GM12878 (cell line): ENCODE measurements around the gene HIBCH.
"Not testable (repeated sequence)": the region's sequence is repeated elsewhere in the genome, so short reads cannot be mapped to it uniquely, and the experiment has no call there.

ENCODE experiments used
- BRCA1 ChIP-seq: IDR thresholded peaks from 2 replicates; pipeline ENCODE4 v1.6.1; 2011; ENCODE audit warnings: low read depth, low read length, improper control_type of control experiment
- EP300 ChIP-seq, 2 experiments: fragments of 150-350 bp in 1 of 2; IDR thresholded peaks; 2 replicates each; pipeline ENCODE4 v1.6.1; 2011 to 2012; ENCODE audit warnings: low read depth in 2 of 2, low read length in 2 of 2, borderline replicate concordance in 1 of 2, improper control_type of control experiment in 1 of 2, inconsistent platforms in 1 of 2; ENCODE audit not compliant: control insufficient read depth in 1 of 2
- MTA3 ChIP-seq: IDR thresholded peaks from 2 replicates; pipeline ENCODE4 v1.6.1; 2012; ENCODE audit warnings: low read length, inconsistent platforms, borderline replicate concordance
- NBN ChIP-seq: fragments of 450-650 bp; IDR thresholded peaks from 2 replicates; pipeline ENCODE4 v1.6.1; 2016
- POLR2A ChIP-seq: IDR thresholded peaks from 2 replicates; pipeline ENCODE4 v1.6.1; 2011; ENCODE audit warnings: low read depth, mild to moderate bottlenecking, low read length
- RFX5 ChIP-seq: IDR thresholded peaks from 2 replicates; pipeline ENCODE4 v1.6.1; 2011; ENCODE audit warnings: low read depth, low read length, improper control_type of control experiment
- SPI1 ChIP-seq: IDR thresholded peaks from 2 replicates; pipeline ENCODE4 v1.6.1; 2011; ENCODE audit warnings: low read depth, mild to moderate bottlenecking, low read length, moderate library complexity, borderline replicate concordance; ENCODE audit not compliant: insufficient read depth
- TAF1 ChIP-seq: IDR thresholded peaks from 2 replicates; pipeline ENCODE4 v1.6.1; 2011; ENCODE audit warnings: mild to moderate bottlenecking, low read depth, low read length, borderline replicate concordance
- TF ChIP-seq, protein P1 (sequence below), 3 experiments: IDR thresholded peaks in 2 of 3; conservative IDR thresholded peaks in 1 of 3; 2 replicates each; pipeline ENCODE4 v1.5.1; 2011; ENCODE audit warnings: low read depth in 3 of 3, low read length in 3 of 3, mild to moderate bottlenecking in 3 of 3, control low read depth in 2 of 3, moderate library complexity in 2 of 3, inconsistent platforms in 1 of 3, mixed read lengths in 1 of 3; ENCODE audit not compliant: control insufficient read depth in 2 of 3, insufficient read depth in 1 of 3; ENCODE audit errors: extremely low read depth in 1 of 3
- TF ChIP-seq, protein P2 (sequence below): IDR thresholded peaks from 2 replicates; pipeline ENCODE4 v1.6.1; 2012; ENCODE audit warnings: mild to moderate bottlenecking, low read depth, low read length
- TF ChIP-seq, protein P3 (sequence below): IDR thresholded peaks from 2 replicates; pipeline ENCODE4 v1.6.1; 2012; ENCODE audit warnings: low read depth, low read length, improper control_type of control experiment

DNA sequence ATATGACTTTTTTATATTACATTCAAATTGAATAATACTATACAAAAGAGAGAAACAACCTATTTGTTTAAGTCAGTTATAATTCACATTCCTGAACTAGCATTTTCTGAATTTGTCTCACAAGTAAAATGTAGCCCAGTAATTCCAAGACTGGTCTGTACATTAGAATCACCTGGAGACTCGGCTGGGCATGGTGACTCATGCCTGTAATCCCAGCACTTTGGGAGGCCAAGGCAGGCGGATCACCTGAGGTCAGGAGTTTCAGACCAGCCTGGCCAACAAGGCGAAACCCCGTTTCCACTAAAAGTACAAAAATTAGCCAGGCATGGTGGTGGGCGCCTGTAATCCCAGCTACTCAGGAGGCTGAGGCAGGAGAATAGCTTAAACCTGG, 7.0 kb downstream of the HIBCH start:
- TF ChIP-seq POLR2A; RFX5; BRCA1; TAF1; EP300 (IDR thresholded peaks at IDR 0.05; ENCODE audit: borderline replicate concordance in 1 of 2, control insufficient read depth in 1 of 2, low read depth in 2 of 2, low read length in 2 of 2); NBN; SPI1; MTA3: not testable (repeated sequence)
- TF ChIP-seq, protein P1, sequence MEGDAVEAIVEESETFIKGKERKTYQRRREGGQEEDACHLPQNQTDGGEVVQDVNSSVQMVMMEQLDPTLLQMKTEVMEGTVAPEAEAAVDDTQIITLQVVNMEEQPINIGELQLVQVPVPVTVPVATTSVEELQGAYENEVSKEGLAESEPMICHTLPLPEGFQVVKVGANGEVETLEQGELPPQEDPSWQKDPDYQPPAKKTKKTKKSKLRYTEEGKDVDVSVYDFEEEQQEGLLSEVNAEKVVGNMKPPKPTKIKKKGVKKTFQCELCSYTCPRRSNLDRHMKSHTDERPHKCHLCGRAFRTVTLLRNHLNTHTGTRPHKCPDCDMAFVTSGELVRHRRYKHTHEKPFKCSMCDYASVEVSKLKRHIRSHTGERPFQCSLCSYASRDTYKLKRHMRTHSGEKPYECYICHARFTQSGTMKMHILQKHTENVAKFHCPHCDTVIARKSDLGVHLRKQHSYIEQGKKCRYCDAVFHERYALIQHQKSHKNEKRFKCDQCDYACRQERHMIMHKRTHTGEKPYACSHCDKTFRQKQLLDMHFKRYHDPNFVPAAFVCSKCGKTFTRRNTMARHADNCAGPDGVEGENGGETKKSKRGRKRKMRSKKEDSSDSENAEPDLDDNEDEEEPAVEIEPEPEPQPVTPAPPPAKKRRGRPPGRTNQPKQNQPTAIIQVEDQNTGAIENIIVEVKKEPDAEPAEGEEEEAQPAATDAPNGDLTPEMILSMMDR (IDR thresholded peaks at IDR 0.05 in 2 of 3, conservative IDR thresholded peaks at IDR 0.05 in 1 of 3; ENCODE audit: control insufficient read depth in 2 of 3, extremely low read depth in 1 of 3, insufficient read depth in 1 of 3, low read depth in 3 of 3, low read length in 3 of 3), result not testable (repeated sequence)
- TF ChIP-seq, protein P2, sequence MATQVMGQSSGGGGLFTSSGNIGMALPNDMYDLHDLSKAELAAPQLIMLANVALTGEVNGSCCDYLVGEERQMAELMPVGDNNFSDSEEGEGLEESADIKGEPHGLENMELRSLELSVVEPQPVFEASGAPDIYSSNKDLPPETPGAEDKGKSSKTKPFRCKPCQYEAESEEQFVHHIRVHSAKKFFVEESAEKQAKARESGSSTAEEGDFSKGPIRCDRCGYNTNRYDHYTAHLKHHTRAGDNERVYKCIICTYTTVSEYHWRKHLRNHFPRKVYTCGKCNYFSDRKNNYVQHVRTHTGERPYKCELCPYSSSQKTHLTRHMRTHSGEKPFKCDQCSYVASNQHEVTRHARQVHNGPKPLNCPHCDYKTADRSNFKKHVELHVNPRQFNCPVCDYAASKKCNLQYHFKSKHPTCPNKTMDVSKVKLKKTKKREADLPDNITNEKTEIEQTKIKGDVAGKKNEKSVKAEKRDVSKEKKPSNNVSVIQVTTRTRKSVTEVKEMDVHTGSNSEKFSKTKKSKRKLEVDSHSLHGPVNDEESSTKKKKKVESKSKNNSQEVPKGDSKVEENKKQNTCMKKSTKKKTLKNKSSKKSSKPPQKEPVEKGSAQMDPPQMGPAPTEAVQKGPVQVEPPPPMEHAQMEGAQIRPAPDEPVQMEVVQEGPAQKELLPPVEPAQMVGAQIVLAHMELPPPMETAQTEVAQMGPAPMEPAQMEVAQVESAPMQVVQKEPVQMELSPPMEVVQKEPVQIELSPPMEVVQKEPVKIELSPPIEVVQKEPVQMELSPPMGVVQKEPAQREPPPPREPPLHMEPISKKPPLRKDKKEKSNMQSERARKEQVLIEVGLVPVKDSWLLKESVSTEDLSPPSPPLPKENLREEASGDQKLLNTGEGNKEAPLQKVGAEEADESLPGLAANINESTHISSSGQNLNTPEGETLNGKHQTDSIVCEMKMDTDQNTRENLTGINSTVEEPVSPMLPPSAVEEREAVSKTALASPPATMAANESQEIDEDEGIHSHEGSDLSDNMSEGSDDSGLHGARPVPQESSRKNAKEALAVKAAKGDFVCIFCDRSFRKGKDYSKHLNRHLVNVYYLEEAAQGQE, result not testable (repeated sequence)
- TF ChIP-seq, protein P3, sequence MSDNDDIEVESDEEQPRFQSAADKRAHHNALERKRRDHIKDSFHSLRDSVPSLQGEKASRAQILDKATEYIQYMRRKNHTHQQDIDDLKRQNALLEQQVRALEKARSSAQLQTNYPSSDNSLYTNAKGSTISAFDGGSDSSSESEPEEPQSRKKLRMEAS, result not testable (repeated sequence)
